Measurements from ENCODE around the gene CRACR2A. TPM values are rescaled to one million over a fixed set of nuclear protein-coding genes. Genes with fewer than 3 reads are reported as not detected.

CRACR2A gene
- polyA plus RNA-seq, 5 donors = 2.9 to 3.9 (median 3.0) TPM

GRCh38 chr12:3753544-3754284 lies 805 bp upstream of the CRACR2A start:
- peak; percentile 44 to 60 for DNase-seq

GRCh38 chr12:3752096-3752709 lies 706 bp downstream of the CRACR2A start:
- peak in 1 of 2 donors; percentile 16 for DNase-seq

GRCh38 chr12:3751151-3752095 lies 1.5 kb downstream of the CRACR2A start:
- DNase-seq = no peak

- no peak for DNase-seq
These were observed 2.3 kb downstream of the CRACR2A start for GRCh38 chr12:3750616-3751015.

- no peak for DNase-seq
These were observed 4.3 kb downstream of the CRACR2A start for GRCh38 chr12:3748620-3749019.

- DNase-seq = no peak
These were observed 4.8 kb downstream of the CRACR2A start for GRCh38 chr12:3747976-3748619.

- DNase-seq = no peak
These were observed 5.4 kb downstream of the CRACR2A start for GRCh38 chr12:3747543-3747942.

- no peak for DNase-seq
These were observed 6.2 kb downstream of the CRACR2A start for GRCh38 chr12:3746758-3747157.

- DNase-seq = no peak
These were observed 7.8 kb downstream of the CRACR2A start for GRCh38 chr12:3745152-3745551.

- no peak for DNase-seq
These were observed 8.5 kb downstream of the CRACR2A start for GRCh38 chr12:3744229-3744901.

- DNase-seq = no peak
These were observed 9.1 kb downstream of the CRACR2A start for GRCh38 chr12:3743803-3744202.

GRCh38 chr12:3741882-3742672 lies 10.8 kb downstream of the CRACR2A start:
- no peak for DNase-seq

- no peak for DNase-seq
These were observed 12.3 kb downstream of the CRACR2A start for GRCh38 chr12:3740480-3741231.

- no peak for DNase-seq
These were observed 17.5 kb downstream of the CRACR2A start for GRCh38 chr12:3735432-3735831.

GRCh38 chr12:3732901-3733300 lies 20.0 kb downstream of the CRACR2A start:
- no peak for DNase-seq

- DNase-seq = no peak
These were observed 22.8 kb downstream of the CRACR2A start for GRCh38 chr12:3730111-3730510.

GRCh38 chr12:3728686-3729085 lies 24.2 kb downstream of the CRACR2A start:
- no peak for DNase-seq

GRCh38 chr12:3727877-3728632 lies 24.9 kb downstream of the CRACR2A start:
- no peak for DNase-seq

GRCh38 chr12:3727354-3727753 lies 25.6 kb downstream of the CRACR2A start:
- no peak for DNase-seq

Data from right lung (tissue), 5 donors.